KOPT-K1 (cell line): ENCODE data around the gene ARF6.

ENCODE experiments used
- H3K27ac ChIP-seq: fragments of 200-600 bp; sonication (generic); 2 replicates; pipeline ENCODE4 v1.5.1; 2016; ENCODE audit warnings: antibody characterized with exemption, mild to moderate bottlenecking, low read depth, low read length; ENCODE audit not compliant: poor library complexity, severe bottlenecking
- H3K36me3 ChIP-seq: fragments of 200-600 bp; sonication (generic); 2 replicates; pipeline ENCODE4 v1.5.1; 2017; ENCODE audit warnings: antibody characterized with exemption, mild to moderate bottlenecking, low read length, moderate library complexity; ENCODE audit not compliant: insufficient read depth
- H3K9me3 ChIP-seq: fragments of 200-600 bp; sonication (generic); 2 replicates; pipeline ENCODE4 v1.5.1; 2017; ENCODE audit warnings: antibody characterized with exemption, low read length, mild to moderate bottlenecking; ENCODE audit not compliant: insufficient read depth, poor library complexity, severe bottlenecking

Gene ARF6

GRCh38 chr14:49892636-49893308 is at the start of gene ARF6:
ARF6 (plus strand) TSS chr14:49893082; CDS start chr14:49893737, 655 bp downstream.
- H3K36me3 ChIP-seq, result peaks cover 42% of the 10 kb centered on the region
- no peaks in the 10 kb centered on the region for H3K9me3 ChIP-seq
- peak within 1 kb of the TSS; percentile 99 for H3K27ac ChIP-seq

- no peak overlapping the region for H3K27ac ChIP-seq
- H3K9me3 ChIP-seq, result no peaks in the 10 kb centered on the region
- peaks cover 65% of the 10 kb centered on the region for H3K36me3 ChIP-seq
These were observed 43.6 kb upstream of the ARF6 start for GRCh38 chr14:49849213-49849847.

DNA sequence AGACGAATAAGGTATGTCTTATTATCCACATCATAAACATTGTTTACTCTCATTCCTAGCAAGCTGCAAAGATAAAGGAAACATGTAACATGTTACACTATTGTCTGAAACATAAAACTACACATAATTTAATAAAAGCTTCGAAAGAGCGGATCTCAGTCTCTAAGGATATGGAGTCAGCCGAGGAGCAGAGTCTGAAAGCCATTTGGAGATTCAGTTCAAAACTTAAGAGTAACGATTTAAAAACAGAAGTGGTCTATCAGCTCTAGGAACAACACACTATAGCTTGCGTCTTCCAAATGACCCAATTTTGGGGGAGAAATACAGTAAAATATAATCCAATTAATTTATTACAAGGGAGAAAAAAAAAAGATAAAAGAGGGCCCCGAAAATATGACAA is 41.1 kb upstream of the ARF6 start:
- H3K27ac ChIP-seq, result peak overlapping the region; percentile 81

DNA sequence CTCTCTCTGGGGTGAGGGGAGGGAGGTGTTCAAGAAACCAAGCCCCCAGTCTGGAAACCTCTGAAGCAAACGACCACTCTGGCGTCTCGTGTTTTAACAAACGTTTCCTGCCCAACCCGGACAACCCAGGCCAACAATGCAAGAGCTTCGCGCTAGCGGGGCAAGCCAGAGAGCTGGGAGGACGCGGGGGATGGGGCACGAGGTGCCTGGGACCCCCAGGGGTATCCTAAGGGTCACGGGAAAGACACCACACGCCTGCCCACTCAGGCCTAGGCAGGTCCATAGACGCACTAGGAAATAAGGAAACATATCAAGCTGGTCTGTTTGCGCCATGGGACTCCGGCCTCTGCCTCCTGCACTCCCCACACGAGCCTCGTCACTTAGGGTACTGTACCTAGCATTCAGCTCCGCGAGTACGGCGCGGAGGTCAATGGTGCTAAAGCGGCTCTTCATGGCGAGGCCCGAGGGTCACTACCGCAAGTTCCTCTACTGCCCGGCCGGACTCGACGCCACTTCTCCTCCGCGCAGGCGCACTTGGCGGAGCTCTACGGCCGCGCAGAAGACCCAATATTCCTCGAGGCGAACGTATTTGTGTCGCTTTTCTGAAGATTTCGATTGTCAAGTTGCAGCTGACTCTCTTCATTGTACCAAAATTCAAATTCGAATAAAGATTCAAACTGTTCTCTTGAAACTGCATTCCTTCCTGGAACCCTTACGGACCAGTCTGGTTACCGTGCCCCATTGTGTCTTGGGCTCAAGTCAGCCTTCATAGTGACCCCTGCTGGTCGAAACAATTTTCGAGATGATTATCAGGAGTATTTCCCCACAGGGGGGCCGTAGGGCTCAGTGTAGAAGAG is 40.4 kb upstream of the ARF6 start, which contains the start of gene NEMF:
NEMF (minus strand) TSS at position 488 of the 857 bp plus-strand sequence; CDS start at position 453, 35 bp downstream.
- peak within 1 kb of the TSS; percentile 81 for H3K27ac ChIP-seq
- H3K36me3 ChIP-seq, result peaks cover 35% of the 10 kb centered on the region
- H3K9me3 ChIP-seq, result no peaks in the 10 kb centered on the region

More for the DNA sequence above, 41.1 kb upstream of the ARF6 start:
- Histone ChIP-seq H3K9me3 (no peaks in the 10 kb centered on the region), H3K36me3 (peaks cover 40% of the 10 kb centered on the region)

- H3K27ac ChIP-seq, result peak overlapping the region; percentile 81
- no peaks in the 10 kb centered on the region for H3K9me3 ChIP-seq
- H3K36me3 ChIP-seq, result peaks cover 29% of the 10 kb centered on the region
These were observed 39.8 kb upstream of the ARF6 start for GRCh38 chr14:49853158-49853477.

- Histone ChIP-seq H3K27ac (no peak overlapping the region), H3K36me3 (peaks cover 23% of the 10 kb centered on the region), H3K9me3 (no peaks in the 10 kb centered on the region)
These were observed 39.1 kb upstream of the ARF6 start for GRCh38 chr14:49853572-49854375.

DNA sequence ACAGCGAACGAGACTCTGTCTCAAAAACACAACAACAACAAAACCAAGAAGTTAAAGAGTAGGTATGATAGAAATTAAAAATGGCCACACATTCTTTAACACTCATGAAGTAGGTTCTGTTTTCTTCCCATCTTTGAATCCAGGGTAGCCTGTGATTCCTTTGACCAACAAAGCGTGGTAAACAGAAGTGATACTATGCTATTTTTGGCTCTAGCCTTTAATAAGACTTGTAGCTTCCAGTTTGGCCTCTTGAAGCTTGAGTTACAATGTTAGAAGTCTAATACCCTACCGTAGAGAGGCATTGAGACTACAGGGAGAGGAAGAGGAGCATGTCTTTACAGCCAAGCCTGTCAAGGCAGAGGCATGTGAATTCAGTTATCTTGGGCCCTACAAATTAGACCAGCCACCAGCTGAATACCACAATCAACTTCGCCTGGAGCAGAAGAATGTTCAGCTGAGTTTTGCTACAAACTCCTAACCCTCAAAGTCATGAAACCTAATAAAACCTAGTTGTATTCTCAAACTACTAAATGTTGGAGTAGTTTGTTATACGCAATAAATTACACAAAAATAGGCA is 35.4 kb upstream of the ARF6 start:
- no peak overlapping the region for H3K27ac ChIP-seq
- H3K36me3 ChIP-seq, result no peaks in the 10 kb centered on the region
- H3K9me3 ChIP-seq, result no peaks in the 10 kb centered on the region

DNA sequence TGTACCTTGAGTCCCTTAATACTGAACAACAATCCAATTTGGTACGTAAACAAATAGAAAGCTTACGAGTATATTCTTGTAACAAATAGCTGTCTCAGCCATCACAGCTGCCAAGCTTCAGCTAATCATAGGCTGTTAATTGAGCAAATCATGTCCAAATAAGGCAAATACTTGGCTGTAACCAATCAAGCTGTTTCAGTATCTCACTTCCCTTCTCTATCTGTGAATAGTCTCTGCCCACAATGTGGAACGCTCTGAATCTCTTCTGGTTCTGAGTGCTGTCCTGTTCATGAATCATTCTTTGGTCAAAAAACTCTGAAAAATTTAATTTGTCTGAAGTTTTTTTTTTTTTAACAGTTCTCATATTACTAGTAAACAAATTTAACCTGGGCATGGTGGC is 34.5 kb upstream of the ARF6 start:
- no peak overlapping the region for H3K27ac ChIP-seq
- no peaks in the 10 kb centered on the region for H3K9me3 ChIP-seq
- H3K36me3 ChIP-seq, result no peaks in the 10 kb centered on the region

GRCh38 chr14:49860988-49861698 is 31.7 kb upstream of the ARF6 start:
- H3K36me3 ChIP-seq, result no peaks in the 10 kb centered on the region
- peak overlapping the region; percentile 80 for H3K27ac ChIP-seq
- no peaks in the 10 kb centered on the region for H3K9me3 ChIP-seq

DNA sequence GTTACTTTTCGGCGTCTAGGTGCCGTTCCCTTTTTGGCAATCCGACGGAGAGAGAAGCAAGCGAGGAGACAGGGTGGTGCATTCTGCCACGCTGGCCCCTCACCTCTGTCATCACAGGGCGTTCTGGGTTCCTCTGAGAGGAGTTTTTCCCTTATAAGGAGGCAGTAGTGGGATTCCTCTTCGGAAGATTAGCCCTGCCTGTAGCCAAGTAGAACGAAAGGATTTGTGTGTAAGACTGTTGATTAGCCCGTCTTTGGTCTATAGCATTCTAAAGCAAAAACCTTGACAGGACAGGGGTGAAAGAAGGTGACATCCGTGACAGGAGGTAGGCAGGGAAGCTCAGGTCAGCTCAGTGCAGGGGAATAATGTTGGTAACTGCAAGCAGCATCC is 31.2 kb upstream of the ARF6 start:
- Histone ChIP-seq H3K9me3 (no peaks in the 10 kb centered on the region), H3K36me3 (no peaks in the 10 kb centered on the region), H3K27ac (peak overlapping the region; percentile 80)

DNA sequence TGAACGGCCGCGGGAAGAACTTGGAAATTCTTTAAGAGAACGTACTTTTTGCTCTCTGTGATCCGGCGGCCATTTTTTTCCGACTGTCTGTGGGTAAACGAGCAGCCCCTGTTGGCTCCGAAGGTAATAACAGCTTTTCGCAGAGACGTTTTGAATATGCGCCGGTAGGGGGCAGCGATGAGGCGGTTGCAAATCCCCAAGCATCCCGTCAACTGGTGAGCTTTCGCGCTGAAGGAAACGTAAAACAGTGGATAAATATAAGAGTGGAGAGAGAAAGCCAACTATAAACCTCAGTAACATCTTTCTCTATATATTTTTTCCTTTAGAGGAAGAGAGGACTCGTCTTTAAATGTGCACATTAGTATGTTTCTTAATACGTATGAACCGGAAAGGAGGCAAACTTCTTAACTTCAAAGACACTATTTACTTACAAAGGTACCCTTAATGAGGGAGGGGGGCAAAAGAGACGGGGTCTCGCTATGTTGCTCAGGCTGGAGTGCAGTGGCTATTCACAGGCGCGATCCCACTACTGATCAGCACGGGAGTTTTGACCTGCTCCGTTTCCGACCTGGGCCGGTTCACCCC is 30.7 kb upstream of the ARF6 start:
- peak overlapping the region; percentile 80 for H3K27ac ChIP-seq
- no peaks in the 10 kb centered on the region for H3K36me3 ChIP-seq
- no peaks in the 10 kb centered on the region for H3K9me3 ChIP-seq

DNA sequence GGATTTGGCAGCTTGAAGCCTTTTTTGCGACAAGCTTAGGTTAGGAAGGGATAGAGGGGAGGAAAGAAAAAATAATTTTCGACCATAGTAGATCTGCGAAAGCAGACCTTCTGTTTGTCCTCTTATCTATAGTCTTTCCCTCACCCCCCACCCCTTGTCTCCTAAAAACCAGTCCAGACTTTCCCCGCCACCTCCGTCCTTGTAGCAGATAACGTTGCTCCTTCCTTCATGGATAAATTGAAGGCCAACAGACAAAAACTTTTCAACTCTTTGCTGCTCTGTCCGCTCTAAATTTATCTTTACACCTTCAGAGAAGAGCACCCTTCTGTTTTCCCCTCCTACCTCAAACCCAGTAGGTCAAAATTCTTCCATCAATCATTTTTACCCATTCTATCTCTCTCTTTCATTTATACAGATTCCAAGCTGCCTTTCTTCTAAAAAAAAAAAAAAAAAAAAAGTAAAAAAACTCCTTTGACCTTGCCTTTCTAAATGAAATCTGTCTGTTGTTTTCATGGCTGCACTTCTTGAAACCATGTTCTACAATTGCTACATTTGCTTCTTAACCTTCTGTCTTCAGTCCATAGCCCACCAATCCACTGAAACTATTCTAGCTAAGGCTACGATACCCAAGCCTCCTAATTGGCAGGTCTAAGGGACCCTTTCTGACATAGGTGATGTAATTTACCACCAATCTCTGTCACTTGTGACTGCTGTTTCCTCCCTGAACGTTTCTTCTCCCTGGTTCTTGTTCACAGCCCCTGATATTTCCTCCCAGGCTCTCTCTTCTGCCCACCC is 29.2 kb upstream of the ARF6 start:
- Histone ChIP-seq H3K27ac (peak overlapping the region; percentile 81), H3K9me3 (no peaks in the 10 kb centered on the region), H3K36me3 (no peaks in the 10 kb centered on the region)

GRCh38 chr14:49865431-49865859 is 27.4 kb upstream of the ARF6 start:
- Histone ChIP-seq H3K9me3 (no peaks in the 10 kb centered on the region), H3K27ac (no peak overlapping the region), H3K36me3 (no peaks in the 10 kb centered on the region)
